Cerebellar nuclear complex (tissue), 1 donor: Measurements from ENCODE around the gene ADAMTS17.

ENCODE experiments used
- DNase-seq, 2 experiments: peaks; one replicate each; lab custom pipeline; 2025; lab: John Stamatoyannopoulos, UW

ADAMTS17 gene

GRCh38 chr15:100112061-100112420, 229.7 kb downstream of the ADAMTS17 start:
- DNase-seq = no peak

GRCh38 chr15:100111125-100112060, 230.4 kb downstream of the ADAMTS17 start:
- DNase-seq = no peak

- no peak for DNase-seq
Observed at GRCh38 chr15:100109486-100110035, 232.2 kb downstream of the ADAMTS17 start.

- DNase-seq = no peak
Observed at GRCh38 chr15:100108846-100109245, 232.9 kb downstream of the ADAMTS17 start.

GRCh38 chr15:100108346-100108745, 233.4 kb downstream of the ADAMTS17 start:
- DNase-seq = no peak

- no peak for DNase-seq
Observed at GRCh38 chr15:100107606-100108225, 234.1 kb downstream of the ADAMTS17 start.

- no peak for DNase-seq
Observed at GRCh38 chr15:100107151-100107550, 234.6 kb downstream of the ADAMTS17 start.

GRCh38 chr15:100106732-100107131, 235.0 kb downstream of the ADAMTS17 start:
- DNase-seq = no peak

GRCh38 chr15:100105101-100105500, 236.7 kb downstream of the ADAMTS17 start:
- DNase-seq = no peak

GRCh38 chr15:100104245-100104644, 237.5 kb downstream of the ADAMTS17 start:
- DNase-seq = no peak

GRCh38 chr15:100103828-100104227, 237.9 kb downstream of the ADAMTS17 start:
- no peak for DNase-seq

- DNase-seq = no peak
Observed at GRCh38 chr15:100101426-100102089, 240.2 kb downstream of the ADAMTS17 start.

GRCh38 chr15:100100926-100101325, 240.8 kb downstream of the ADAMTS17 start:
- DNase-seq = no peak

GRCh38 chr15:100099976-100100375, 241.8 kb downstream of the ADAMTS17 start:
- no peak for DNase-seq

- DNase-seq = no peak
Observed at GRCh38 chr15:100098705-100099104, 243.1 kb downstream of the ADAMTS17 start.

- no peak for DNase-seq
Observed at GRCh38 chr15:100097342-100098127, 244.2 kb downstream of the ADAMTS17 start.

- DNase-seq = no peak
Observed at GRCh38 chr15:100096700-100097099, 245.1 kb downstream of the ADAMTS17 start.

- DNase-seq = no peak
Observed at GRCh38 chr15:100096248-100096600, 245.6 kb downstream of the ADAMTS17 start.

- no peak for DNase-seq
Observed at GRCh38 chr15:100095541-100096247, 246.1 kb downstream of the ADAMTS17 start.

- DNase-seq = no peak
Observed at GRCh38 chr15:100094127-100094510, 247.7 kb downstream of the ADAMTS17 start.
